HCT116 (cell line): ENCODE data around the gene INCA1. TPM values are rescaled to one million over a fixed set of nuclear protein-coding genes. Genes with fewer than 3 reads are reported as not detected.

Experiments used
- ATAC-seq: fragments of 200-7000 bp; cut with Tn5 transposase; 2 replicates; pipeline ENCODE4 v1.9.1; 2020; ENCODE audit warnings: mild to moderate bottlenecking, moderate library complexity
- BruUV-seq: library from RNA; stranded (reverse); fragments of 400-500 nt; replicated peaks from 2 replicates; lab custom pipeline; 2021; lab: Mats Ljungman, UMichigan
- CTCF ChIA-PET: fragments of 300-600 bp; sonication (Branson Sonifier 250); formaldehyde crosslinking; loops from one replicate; lab custom pipeline; 2021; ENCODE audit warnings: antibody characterized with exemption; lab: Charles Lee
- POLR2A ChIA-PET: fragments of 300-600, 350-600 bp; sonication (Branson Sonifier 250); formaldehyde crosslinking; loops from one replicate; lab custom pipeline; 2021; ENCODE audit warnings: antibody characterized with exemption; lab: Charles Lee
- RAD21 ChIA-PET, 2 experiments: fragments of 300-600 bp; sonication (Branson Sonifier 250); formaldehyde crosslinking; loops; one replicate each; lab custom pipeline; 2023; ENCODE audit warnings: low total read pairs in 2 of 2; ENCODE audit not compliant: uncharacterized antibody in 2 of 2, unreplicated experiment in 2 of 2, low non-redundant PET in 1 of 2; lab: Charles Lee
- DNase-seq: peaks from one replicate; pipeline ENCODE4 v3.0.0-alpha.2; 2010; ENCODE audit warnings: low read depth, low spot score
- H2AFZ ChIP-seq: fragments of 200-600 bp; shearing (Covaris generic), sonication (generic); 2 replicates; pipeline ENCODE4 v1.6.1; 2017; ENCODE audit warnings: low read depth, mixed run types, mixed read lengths, antibody characterized with exemption, low read length; ENCODE audit not compliant: poor library complexity, severe bottlenecking
- H3K27ac ChIP-seq: 2 replicates; pipeline ENCODE4 v1.5.1; 2012; ENCODE audit warnings: low read depth, low read length
- H3K27me3 ChIP-seq: fragments of 200-600 bp; sonication (generic); 2 replicates; pipeline ENCODE4 v1.6.1; 2016; ENCODE audit warnings: mixed run types, low read length, mixed read lengths; ENCODE audit not compliant: insufficient read depth
- H3K36me3 ChIP-seq, 2 experiments: fragments of 200-500 bp in 1 of 2; fragments of 200-600 bp in 1 of 2; sonication (Bioruptor generic) in 1 of 2; sonication (generic) in 1 of 2; 2 replicates each; pipeline versions ENCODE4 v1.5.1 to v1.6.1; 2014 to 2016; ENCODE audit warnings: low read length in 2 of 2, inconsistent platforms in 1 of 2, mixed read lengths in 1 of 2, mixed run types in 1 of 2; ENCODE audit not compliant: insufficient read depth in 2 of 2, control insufficient read depth in 1 of 2
- H3K4me1 ChIP-seq, 2 experiments: fragments of 200-600 bp in 1 of 2; sonication (generic) in 1 of 2; 2 replicates each; pipeline versions ENCODE4 v1.5.1 to v1.6.1; 2012 to 2017; ENCODE audit warnings: low read length in 2 of 2, inconsistent platforms in 1 of 2, mild to moderate bottlenecking in 1 of 2, mixed read lengths in 1 of 2, mixed run types in 1 of 2, moderate library complexity in 1 of 2; ENCODE audit not compliant: insufficient read depth in 2 of 2, control insufficient read depth in 1 of 2
- H3K4me2 ChIP-seq: fragments of 200-600 bp; sonication (generic); 2 replicates; pipeline ENCODE4 v1.6.1; 2017; ENCODE audit warnings: mixed run types, low read length, mixed read lengths
- H3K4me3 ChIP-seq, 2 experiments: fragments of 200-600 bp in 1 of 2; sonication (generic) in 1 of 2; replicated peaks in 1 of 2; 2 replicates each; pipeline ENCODE4 v1.5.1; 2011 to 2016; ENCODE audit warnings: low read length in 2 of 2, control low read depth in 1 of 2, low read depth in 1 of 2, mild to moderate bottlenecking in 1 of 2, mixed read lengths in 1 of 2, mixed run types in 1 of 2
- H3K79me2 ChIP-seq: fragments of 200-600 bp; sonication (generic); 2 replicates; pipeline ENCODE4 v1.6.1; 2017; ENCODE audit warnings: mild to moderate bottlenecking, mixed run types, low read length, moderate library complexity, mixed read lengths; ENCODE audit not compliant: insufficient read depth
- H3K9ac ChIP-seq: fragments of 200-600 bp; sonication (generic); 2 replicates; pipeline ENCODE4 v1.6.1; 2016; ENCODE audit warnings: low read length, mixed read lengths
- H3K9me2 ChIP-seq: fragments of 200-600 bp; sonication (generic), shearing (Covaris generic); 2 replicates; pipeline ENCODE4 v1.6.1; 2017; ENCODE audit warnings: mixed run types, mild to moderate bottlenecking, moderate library complexity; ENCODE audit not compliant: insufficient read depth
- H3K9me3 ChIP-seq, 2 experiments: fragments of 200-500 bp in 1 of 2; fragments of 200-600 bp in 1 of 2; sonication (Bioruptor generic) in 1 of 2; sonication (generic) in 1 of 2; 2 replicates each; pipeline ENCODE4 v1.6.1; 2014 to 2017; ENCODE audit warnings: low read length in 2 of 2, mixed read lengths in 2 of 2, inconsistent platforms in 1 of 2, low read depth in 1 of 2, mild to moderate bottlenecking in 1 of 2, mixed run types in 1 of 2, moderate library complexity in 1 of 2; ENCODE audit not compliant: control insufficient read depth in 1 of 2, insufficient read depth in 1 of 2
- H4K20me1 ChIP-seq: fragments of 200-600 bp; sonication (generic), shearing (Covaris generic); 2 replicates; pipeline ENCODE4 v1.6.1; 2017; ENCODE audit warnings: mixed run types, mild to moderate bottlenecking, moderate library complexity; ENCODE audit not compliant: insufficient read depth
- ATF3 ChIP-seq: IDR thresholded peaks from 2 replicates; pipeline ENCODE4 v1.6.1; 2012
- CBX3 ChIP-seq: IDR thresholded peaks from 2 replicates; pipeline ENCODE4 v1.6.1; 2012; ENCODE audit warnings: low read depth
- CEBPB ChIP-seq: IDR thresholded peaks from 2 replicates; pipeline ENCODE4 v1.6.1; 2012; ENCODE audit warnings: low read depth
- CTCF ChIP-seq, 3 experiments: fragments of 200-600 bp in 1 of 3; sonication (generic) in 1 of 3; IDR thresholded peaks in 2 of 3; conservative IDR thresholded peaks in 1 of 3; 2 replicates each; pipeline ENCODE4 v1.5.1; 2012 to 2017; ENCODE audit warnings: low read depth in 2 of 3, low read length in 2 of 3, antibody characterized with exemption in 1 of 3, borderline replicate concordance in 1 of 3, control low read depth in 1 of 3, mild to moderate bottlenecking in 1 of 3, mixed read lengths in 1 of 3, mixed run types in 1 of 3, moderate library complexity in 1 of 3; ENCODE audit not compliant: insufficient read depth in 1 of 3
- ELF1 ChIP-seq: IDR thresholded peaks from 2 replicates; pipeline ENCODE4 v1.6.1; 2012; ENCODE audit warnings: low read depth, borderline replicate concordance
- EZH2 ChIP-seq: fragments of 200-600 bp; sonication (generic); IDR thresholded peaks from 2 replicates; pipeline ENCODE4 v1.6.1; 2017; ENCODE audit warnings: antibody characterized with exemption, mixed run types
- FOSL1 ChIP-seq: IDR thresholded peaks from 2 replicates; pipeline ENCODE4 v1.6.1; 2012; ENCODE audit warnings: low read depth
- JUND ChIP-seq: IDR thresholded peaks from 2 replicates; pipeline ENCODE4 v1.6.1; 2012
- MAX ChIP-seq: IDR thresholded peaks from 2 replicates; pipeline ENCODE4 v1.6.1; 2012
- POLR2A ChIP-seq: IDR thresholded peaks from 2 replicates; pipeline ENCODE4 v1.7.0; 2011; ENCODE audit warnings: borderline replicate concordance; ENCODE audit not compliant: insufficient read depth, insufficient read length; ENCODE audit errors: extremely low read depth
- POLR2AphosphoS5 ChIP-seq: IDR thresholded peaks from 2 replicates; pipeline ENCODE4 v1.6.1; 2011; ENCODE audit warnings: mild to moderate bottlenecking, low read depth, low read length, moderate library complexity
- RAD21 ChIP-seq: IDR thresholded peaks from 2 replicates; pipeline ENCODE4 v1.6.1; 2012; ENCODE audit warnings: low read depth, mild to moderate bottlenecking
- REST ChIP-seq: IDR thresholded peaks from 2 replicates; pipeline ENCODE4 v1.6.1; 2012; ENCODE audit warnings: low read depth
- SRF ChIP-seq: IDR thresholded peaks from 2 replicates; pipeline ENCODE4 v1.6.1; 2012; ENCODE audit warnings: low read depth
- TCF7L2 ChIP-seq: IDR thresholded peaks from 2 replicates; pipeline ENCODE4 v1.7.0; 2011; ENCODE audit warnings: borderline replicate concordance, inconsistent platforms; ENCODE audit not compliant: insufficient read depth, insufficient read length; ENCODE audit errors: extremely low read depth
- YY1 ChIP-seq: IDR thresholded peaks from 2 replicates; pipeline ENCODE4 v1.6.1; 2011; ENCODE audit warnings: low read length, low read depth, moderate library complexity, mild to moderate bottlenecking; ENCODE audit not compliant: insufficient replicate concordance; ENCODE audit errors: extremely low read depth
- ZBTB33 ChIP-seq: IDR thresholded peaks from 2 replicates; pipeline ENCODE4 v1.6.1; 2011; ENCODE audit warnings: mild to moderate bottlenecking, low read length, moderate library complexity; ENCODE audit not compliant: insufficient replicate concordance; ENCODE audit errors: extremely low read depth
- ZFX ChIP-seq: fragments of 450-650 bp; IDR thresholded peaks from 2 replicates; pipeline ENCODE4 v1.6.1; 2017
- ZNF274 ChIP-seq: fragments of 200-500 bp; sonication (Bioruptor generic); IDR thresholded peaks from 2 replicates; pipeline ENCODE4 v1.6.1; 2014; ENCODE audit warnings: mild to moderate bottlenecking, low read depth, low read length, inconsistent platforms
- intact Hi-C: fragments of 100-400 bp; cut with micrococcal nuclease; formaldehyde crosslinking; loops from 2 replicates; pipeline ENCODE4 v1.10.0; 2022
- total RNA-seq: library from RNA; stranded (reverse); gene quantifications from one replicate; pipeline ENCODE4 v1.2.1, GENCODE V29; 2021; ENCODE audit not compliant: unreplicated experiment

INCA1 gene
- total RNA-seq, 1 experiment from 2014 or later: 0.74 TPM

GRCh38 chr17:4950746-4951204 lies 46.5 kb downstream of the INCA1 start, which contains the start of gene ENO3:
Gene ENO3, plus strand, starts transcription at chr17:4951119. Its CDS starts 711 bp downstream, at chr17:4951830.
- H3K79me2 ChIP-seq: peaks cover 38% of the 10 kb centered on the region
- H3K9ac ChIP-seq: peak within 1 kb of the TSS; percentile 97
- H2AFZ ChIP-seq: no peak within 1 kb of the TSS
- peak within 1 kb of the TSS; percentile 100 for H3K4me2 ChIP-seq
- no peaks in the 10 kb centered on the region for H3K9me3 ChIP-seq
- no peak for ATAC-seq
- H3K4me3 ChIP-seq: peak within 1 kb of the TSS; percentile 96 to 97
- intact Hi-C loops: loop anchor here (1.0 kb wide), 1 partner anchor 17 kb away; the partner anchor contains the start of gene SPAG7
- H3K4me1 ChIP-seq: peaks cover 23 to 57% of the 10 kb centered on the region in 2 experiments
- BruUV-seq: no TSS peak
- no peaks in the 10 kb centered on the region for H3K9me2 ChIP-seq
- ChIA-PET CTCF (no interaction called here), POLR2A (interaction anchor here (1.7 to 3.0 kb wide), 2 partner anchors 11 to 16 kb away, joined by 8 to 22 read pairs; partner anchors contain the start of genes RNF167, SLC25A11 and SPAG7), RAD21 (no interaction called here)
- H4K20me1 ChIP-seq: peaks cover 12% of the 10 kb centered on the region; the same call in 1 of the 2 replicates
- H3K27ac ChIP-seq: peak within 1 kb of the TSS; percentile 99
- H3K27me3 ChIP-seq: no peaks in the 10 kb centered on the region
- no peak for DNase-seq
- peaks cover 4 to 15% of the 10 kb centered on the region in 2 experiments; a peak in 2 of 4 replicates for H3K36me3 ChIP-seq
- TF ChIP-seq POLR2AphosphoS5 (no peak), CTCF (IDR thresholded peaks at IDR 0.05 in 2 of 3, conservative IDR thresholded peaks at IDR 0.05 in 1 of 3; ENCODE audit: borderline replicate concordance in 1 of 3, insufficient read depth in 1 of 3, low read depth in 2 of 3, low read length in 2 of 3) (no peak), CEBPB (no peak), SRF (no peak), MAX (no peak), JUND (no peak), REST (no peak), ZFX (no peak), RAD21 (no peak), ZNF274 (no peak), CBX3 (no peak), YY1 (no peak), EZH2 (no peak), TCF7L2 (no peak), ELF1 (no peak), POLR2A (no peak), FOSL1 (no peak), ATF3 (no peak), ZBTB33 (no peak)
- TF ChIP-seq, all 23 proteins: peak for 0
